ENCODE measurements around the gene INKA2. TPM values are rescaled to one million over a fixed set of nuclear protein-coding genes. Genes with fewer than 3 reads are reported as not detected.

Gene INKA2
- total RNA-seq, 1 donor from 2014 or later: 4.5 TPM

DNA sequence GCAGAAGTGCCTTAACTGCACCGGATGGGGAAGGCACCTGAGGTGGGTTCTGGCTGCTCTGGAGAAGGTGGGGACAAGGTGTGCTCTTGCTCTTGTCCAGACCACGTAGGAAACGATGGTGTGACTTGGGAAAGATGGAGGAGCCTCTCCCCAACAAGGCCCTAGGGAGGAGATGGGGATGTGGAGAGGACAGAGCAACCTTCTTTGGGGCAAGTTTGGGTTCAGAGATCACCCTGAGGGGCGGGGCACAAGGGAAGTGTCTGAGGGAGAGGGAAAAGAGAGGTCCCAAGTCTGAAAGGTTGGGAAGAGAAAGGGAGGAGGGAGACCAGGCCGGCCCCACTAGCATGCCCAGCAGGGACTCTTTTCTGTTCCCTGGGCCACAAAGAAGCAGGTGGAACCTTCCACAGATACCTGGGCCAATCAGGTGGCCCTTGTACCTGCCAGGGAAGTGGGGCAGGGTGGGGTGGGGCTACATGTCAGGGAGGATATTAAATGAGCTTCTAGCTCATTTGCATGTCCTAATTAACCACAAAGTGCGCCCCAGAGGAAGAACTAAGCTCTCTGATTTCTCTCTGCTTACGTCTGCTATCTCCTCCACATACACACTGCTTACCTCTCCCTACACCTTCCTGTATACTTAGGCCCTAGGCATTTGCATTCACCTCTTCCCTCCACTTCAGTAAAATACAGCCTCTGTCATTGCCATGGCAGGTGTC lies 15.9 kb downstream of the INKA2 start:
- H3K36me3 ChIP-seq (ENCODE audit: control insufficient read depth, insufficient read depth, low read length): peaks cover 3% of the 10 kb centered on the region
- no peak for FAIRE-seq
- no peak for DNase-seq (ENCODE audit: low read depth)
- no peaks in the 10 kb centered on the region for H3K27me3 ChIP-seq (ENCODE audit: control insufficient read depth, insufficient read depth, low read length)
- TF ChIP-seq, protein P1, sequence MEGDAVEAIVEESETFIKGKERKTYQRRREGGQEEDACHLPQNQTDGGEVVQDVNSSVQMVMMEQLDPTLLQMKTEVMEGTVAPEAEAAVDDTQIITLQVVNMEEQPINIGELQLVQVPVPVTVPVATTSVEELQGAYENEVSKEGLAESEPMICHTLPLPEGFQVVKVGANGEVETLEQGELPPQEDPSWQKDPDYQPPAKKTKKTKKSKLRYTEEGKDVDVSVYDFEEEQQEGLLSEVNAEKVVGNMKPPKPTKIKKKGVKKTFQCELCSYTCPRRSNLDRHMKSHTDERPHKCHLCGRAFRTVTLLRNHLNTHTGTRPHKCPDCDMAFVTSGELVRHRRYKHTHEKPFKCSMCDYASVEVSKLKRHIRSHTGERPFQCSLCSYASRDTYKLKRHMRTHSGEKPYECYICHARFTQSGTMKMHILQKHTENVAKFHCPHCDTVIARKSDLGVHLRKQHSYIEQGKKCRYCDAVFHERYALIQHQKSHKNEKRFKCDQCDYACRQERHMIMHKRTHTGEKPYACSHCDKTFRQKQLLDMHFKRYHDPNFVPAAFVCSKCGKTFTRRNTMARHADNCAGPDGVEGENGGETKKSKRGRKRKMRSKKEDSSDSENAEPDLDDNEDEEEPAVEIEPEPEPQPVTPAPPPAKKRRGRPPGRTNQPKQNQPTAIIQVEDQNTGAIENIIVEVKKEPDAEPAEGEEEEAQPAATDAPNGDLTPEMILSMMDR (IDR thresholded peaks at IDR 0.05; ENCODE audit: insufficient read depth, low read length, severe bottlenecking): no peak
- no peak overlapping the region for H3K4me3 ChIP-seq (ENCODE audit: low read depth, low read length)

DNA sequence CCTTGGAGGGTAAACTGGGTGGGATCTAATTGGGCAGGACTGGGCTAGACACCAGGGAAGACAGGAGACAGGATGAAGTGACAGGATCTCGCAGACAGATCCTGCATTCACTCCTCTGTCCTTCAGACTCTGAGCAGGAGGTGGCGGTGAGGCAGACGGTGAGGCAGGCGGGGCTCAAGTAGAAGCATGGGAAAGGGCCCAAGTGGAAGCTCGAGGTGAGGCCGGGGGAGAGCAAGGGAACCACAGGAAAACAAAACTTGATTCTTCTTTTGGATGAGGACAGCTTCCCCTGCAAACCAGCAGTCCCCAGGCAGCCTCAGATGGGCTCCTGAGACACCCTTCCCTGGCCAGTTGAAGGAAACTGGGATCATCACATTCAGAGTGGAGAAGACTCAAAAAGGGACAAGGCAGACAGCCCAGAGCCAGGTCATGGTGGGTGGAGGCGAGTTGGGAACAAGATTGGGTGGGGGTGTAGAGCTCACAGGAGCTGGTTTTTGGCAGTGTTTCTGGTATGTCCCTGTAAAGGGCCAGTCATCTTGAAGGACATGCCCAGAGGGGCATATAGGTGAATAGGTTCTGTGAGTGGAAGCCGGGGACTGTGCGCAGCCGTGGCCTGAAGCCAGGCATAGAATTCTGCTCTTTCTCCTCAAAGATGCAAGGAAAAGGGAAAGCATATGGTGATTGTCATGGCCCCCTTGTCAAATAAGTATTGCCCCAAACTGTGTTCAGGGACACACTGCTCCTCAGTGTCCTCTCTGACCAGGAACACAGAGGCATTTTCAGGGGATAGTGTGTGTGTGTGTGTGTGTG lies 18.0 kb downstream of the INKA2 start:
- FAIRE-seq (no peak), DNase-seq (ENCODE audit: low read depth) (peak; percentile 20)
- Histone ChIP-seq H3K36me3 (ENCODE audit: control insufficient read depth, insufficient read depth, low read length) (no peaks in the 10 kb centered on the region), H3K4me3 (ENCODE audit: low read depth, low read length) (no peak overlapping the region), H3K27me3 (ENCODE audit: control insufficient read depth, insufficient read depth, low read length) (no peaks in the 10 kb centered on the region)
- TF ChIP-seq, protein P1 (IDR thresholded peaks at IDR 0.05; ENCODE audit: insufficient read depth, low read length, severe bottlenecking): no peak

DNA sequence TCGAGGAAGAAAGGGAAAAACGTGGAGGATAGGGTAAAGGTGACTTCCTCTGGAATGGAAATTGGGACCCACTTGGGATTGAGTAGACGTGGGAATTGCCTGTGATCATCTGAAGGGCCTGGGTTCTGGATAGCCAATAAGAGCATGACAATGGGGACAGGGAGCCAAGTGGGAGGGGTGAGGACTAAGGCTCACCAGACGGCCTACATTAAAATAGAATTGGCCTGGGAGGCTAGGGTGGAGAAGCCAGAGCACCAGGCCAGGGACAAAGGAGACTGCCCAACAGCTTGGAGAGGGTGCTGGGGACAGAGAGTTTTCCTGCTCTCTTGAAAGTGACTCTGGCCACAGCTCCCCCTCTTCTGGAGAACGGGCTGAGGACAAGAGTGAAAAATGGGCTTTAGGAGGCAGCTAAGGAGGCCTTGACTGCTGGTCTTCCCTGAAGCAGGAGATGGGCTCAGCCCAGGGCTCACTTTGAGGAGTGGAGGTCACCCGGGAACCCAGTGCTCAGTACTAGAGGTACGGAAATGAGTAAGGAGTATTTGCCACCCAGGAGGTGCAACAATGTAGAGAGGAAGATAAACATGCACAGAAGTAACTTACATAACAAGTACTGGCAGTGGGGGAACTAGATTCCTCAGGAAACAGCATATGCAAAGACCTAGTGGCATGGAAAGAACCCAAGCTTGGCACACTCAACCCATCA lies 18.8 kb downstream of the INKA2 start:
- FAIRE-seq: no peak
- H3K4me3 ChIP-seq (ENCODE audit: low read depth, low read length): no peak overlapping the region

GRCh38 chr1:111719674-111720132 lies 19.5 kb downstream of the INKA2 start:
- H3K4me3 ChIP-seq (ENCODE audit: low read depth, low read length): no peak overlapping the region
- no peaks in the 10 kb centered on the region for H3K36me3 ChIP-seq (ENCODE audit: control insufficient read depth, insufficient read depth, low read length)
- H3K27me3 ChIP-seq (ENCODE audit: control insufficient read depth, insufficient read depth, low read length): no peaks in the 10 kb centered on the region
- TF ChIP-seq, protein P1 (IDR thresholded peaks at IDR 0.05; ENCODE audit: insufficient read depth, low read length, severe bottlenecking): no peak
- DNase-seq (ENCODE audit: low read depth) (peak; percentile 21), FAIRE-seq (no peak)

More for the DNA sequence above, 18.8 kb downstream of the INKA2 start:
- peak; percentile 54 for DNase-seq (ENCODE audit: low read depth)
- H3K36me3 ChIP-seq (ENCODE audit: control insufficient read depth, insufficient read depth, low read length): no peaks in the 10 kb centered on the region
- H3K27me3 ChIP-seq (ENCODE audit: control insufficient read depth, insufficient read depth, low read length): no peaks in the 10 kb centered on the region
- TF ChIP-seq, protein P1 (IDR thresholded peaks at IDR 0.05; ENCODE audit: insufficient read depth, low read length, severe bottlenecking): no peak

- TF ChIP-seq, protein P1 (IDR thresholded peaks at IDR 0.05; ENCODE audit: insufficient read depth, low read length, severe bottlenecking): no peak
- no peak overlapping the region for H3K4me3 ChIP-seq (ENCODE audit: low read depth, low read length)
- no peaks in the 10 kb centered on the region for H3K27me3 ChIP-seq (ENCODE audit: control insufficient read depth, insufficient read depth, low read length)
- no peaks in the 10 kb centered on the region for H3K36me3 ChIP-seq (ENCODE audit: control insufficient read depth, insufficient read depth, low read length)
- FAIRE-seq (no peak), DNase-seq (ENCODE audit: low read depth) (no peak)
Observed at GRCh38 chr1:111719135-111719534, 20.1 kb downstream of the INKA2 start.
